ENCODE measurements around the gene GALNT9.
"Not testable (repeated sequence)": the region's sequence is repeated elsewhere in the genome, so short reads cannot be mapped to it uniquely, and the experiment has no call there.

The GALNT9 gene

DNA sequence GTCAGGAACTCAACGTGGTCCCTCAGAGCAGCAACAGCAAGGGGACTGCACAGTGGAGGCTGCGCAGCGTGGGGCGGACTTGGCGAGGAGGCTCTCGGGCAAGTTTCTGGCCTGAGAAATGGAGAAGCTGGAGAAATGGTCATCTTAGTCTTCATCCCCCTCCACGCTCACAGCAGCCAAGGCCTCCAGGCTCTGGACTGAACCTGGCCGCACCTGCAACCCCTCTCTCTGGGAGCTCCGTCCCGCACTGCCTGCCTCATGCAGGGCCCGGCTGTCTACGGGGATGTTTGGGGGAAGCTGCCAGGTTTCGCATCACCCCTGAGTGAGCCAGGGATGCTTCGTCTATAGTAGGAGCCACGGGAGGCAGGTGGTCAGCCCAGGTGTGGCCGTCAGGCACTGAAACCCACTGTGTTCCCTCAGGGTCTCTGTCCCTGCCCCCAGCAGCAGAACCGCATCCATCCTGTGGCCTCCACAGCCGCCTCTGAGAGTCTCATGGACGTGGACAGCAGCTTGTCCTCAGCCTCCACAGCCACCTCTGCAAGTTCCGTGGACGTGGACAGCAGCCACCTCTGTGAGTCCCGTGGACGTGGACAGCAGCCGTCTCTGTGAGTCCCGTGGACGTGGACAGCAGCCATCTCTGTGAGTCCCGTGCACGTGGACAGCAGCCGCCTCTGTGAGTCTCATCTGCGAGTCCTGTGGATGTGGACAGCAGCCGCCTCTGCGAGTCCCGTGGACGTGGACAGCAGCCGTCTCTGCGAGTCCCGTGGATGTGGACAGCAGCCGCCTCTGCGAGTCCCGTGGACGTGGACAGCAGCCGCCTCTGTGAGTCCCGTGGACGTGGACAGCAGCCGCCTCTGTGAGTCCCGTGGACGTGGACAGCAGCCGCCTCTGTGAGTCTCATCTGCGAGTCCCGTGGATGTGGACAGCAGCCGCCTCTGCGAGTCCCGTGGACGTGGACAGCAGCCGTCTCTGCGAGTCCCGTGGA lies 29.1 kb upstream of the GALNT9 start:
- DNase-seq (ENCODE audit: low spot score) = not testable (repeated sequence)

DNA sequence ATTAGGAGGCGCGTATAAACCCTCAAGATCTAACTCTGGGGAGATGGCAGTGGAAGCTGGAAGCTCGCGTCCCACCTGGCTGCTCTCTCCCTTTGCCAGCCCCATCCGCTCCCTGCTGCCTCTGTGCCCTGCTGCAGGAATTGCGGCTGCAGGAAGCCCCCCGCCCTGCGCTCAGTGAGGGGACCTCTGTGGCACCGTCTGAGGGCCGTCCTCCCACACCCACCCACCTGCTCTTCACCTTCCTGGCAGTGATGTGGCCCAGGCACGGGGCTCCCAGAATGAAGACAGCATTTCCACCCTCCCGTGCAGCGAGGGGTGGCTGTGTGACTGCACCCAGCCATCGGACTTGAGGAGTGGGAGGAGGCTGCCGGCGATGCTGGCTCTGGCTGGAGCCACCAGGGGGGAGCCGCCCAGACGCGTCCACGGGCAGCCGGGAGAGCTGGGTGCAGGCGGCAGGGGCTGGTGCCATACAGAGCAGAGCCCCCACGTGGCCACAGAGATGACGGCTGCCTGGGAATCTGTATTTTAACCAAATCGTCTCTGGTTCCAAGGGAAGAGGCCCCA lies 28.3 kb upstream of the GALNT9 start:
- DNase-seq (ENCODE audit: low spot score) = no peak

DNA sequence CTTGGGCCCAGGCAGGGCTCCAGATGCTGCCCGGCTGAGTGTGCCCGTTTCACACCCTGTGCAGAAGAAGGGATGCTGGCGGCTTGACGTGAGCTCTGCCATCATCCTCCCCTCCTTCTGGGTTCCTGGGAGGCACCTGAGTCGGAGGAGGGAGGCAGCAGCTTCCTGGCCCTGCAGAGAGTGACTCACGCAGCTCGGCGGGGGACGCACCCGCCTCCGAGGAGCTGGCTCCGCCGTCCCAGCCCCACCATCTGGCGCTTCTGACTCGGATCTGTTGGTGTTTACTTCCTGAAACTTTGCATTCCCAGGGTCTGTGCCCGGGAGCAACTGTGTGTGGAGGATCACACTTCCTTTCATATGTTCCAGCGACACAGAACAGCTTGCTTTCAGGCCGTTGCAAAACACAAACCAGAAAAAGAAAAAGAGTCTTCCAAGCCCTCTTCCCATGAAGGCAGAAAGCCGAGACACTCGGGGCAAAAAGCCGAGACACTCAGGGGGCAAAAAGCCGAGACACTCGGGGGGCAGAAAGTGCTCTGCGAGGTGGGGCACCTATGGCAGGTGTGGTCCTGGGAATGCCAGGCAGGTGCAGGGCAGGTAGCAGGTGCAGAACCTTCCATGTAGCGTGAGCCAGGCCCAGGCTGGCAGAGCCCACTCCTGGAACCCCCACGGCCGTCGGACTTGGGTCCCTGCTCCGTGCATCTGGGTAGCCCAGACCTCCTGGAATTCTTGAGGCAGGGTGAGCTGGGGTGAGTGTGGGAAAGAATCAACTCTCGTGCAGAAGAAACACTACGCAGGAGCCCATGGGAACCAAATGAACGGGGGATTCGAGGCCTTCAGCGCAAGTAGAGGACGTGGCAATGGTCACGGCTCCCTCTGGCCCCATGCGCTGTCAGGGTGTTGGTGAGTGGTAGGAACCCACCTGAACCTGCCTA lies 27.6 kb upstream of the GALNT9 start:
- no peak for DNase-seq (ENCODE audit: low spot score)

DNA sequence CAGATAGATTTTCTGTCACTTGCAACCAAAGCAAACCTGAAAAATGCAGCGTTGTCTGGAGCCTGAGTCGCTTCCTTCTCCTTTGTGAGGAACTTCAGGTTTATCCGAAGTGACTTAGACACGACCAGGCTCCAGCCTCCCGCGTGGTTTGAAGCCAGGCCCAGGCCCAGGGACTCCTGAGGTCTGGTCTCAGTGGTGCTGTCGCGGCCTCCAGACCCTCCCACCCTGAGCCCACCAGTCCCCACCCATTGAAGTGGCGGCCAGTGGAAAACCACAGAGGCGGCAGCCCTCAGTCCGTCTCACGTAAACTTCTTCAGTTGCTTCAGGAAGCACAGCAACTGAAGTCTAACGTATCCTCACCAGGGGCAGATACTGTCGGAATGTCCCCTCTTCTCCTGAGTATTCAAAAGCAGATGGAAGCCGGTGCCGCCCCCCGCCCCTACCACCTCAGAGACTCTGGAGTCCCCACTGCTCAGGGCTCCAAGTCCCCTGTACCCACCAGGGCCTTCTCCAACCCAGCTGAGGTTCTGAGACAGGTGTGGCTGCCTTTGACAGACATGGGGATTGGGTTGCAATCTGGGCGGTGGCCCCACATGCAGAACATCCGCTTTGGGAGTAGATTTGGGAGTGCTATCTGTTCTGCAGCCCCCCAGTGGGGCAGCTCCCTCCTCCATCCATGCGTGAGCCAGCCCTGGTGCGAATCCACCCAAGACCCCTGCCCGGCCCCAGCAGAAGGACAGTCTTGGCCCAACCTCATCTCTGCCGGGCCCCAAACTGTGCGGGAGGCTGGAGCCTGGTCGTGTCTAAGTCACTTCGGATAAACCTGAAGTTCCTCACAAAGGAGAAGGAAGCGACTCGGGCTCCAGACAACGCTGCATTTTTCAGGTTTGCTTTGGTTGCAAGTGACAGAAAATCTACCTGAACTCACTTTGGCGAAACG lies 26.6 kb upstream of the GALNT9 start:
- DNase-seq (ENCODE audit: low spot score) = no peak

DNA sequence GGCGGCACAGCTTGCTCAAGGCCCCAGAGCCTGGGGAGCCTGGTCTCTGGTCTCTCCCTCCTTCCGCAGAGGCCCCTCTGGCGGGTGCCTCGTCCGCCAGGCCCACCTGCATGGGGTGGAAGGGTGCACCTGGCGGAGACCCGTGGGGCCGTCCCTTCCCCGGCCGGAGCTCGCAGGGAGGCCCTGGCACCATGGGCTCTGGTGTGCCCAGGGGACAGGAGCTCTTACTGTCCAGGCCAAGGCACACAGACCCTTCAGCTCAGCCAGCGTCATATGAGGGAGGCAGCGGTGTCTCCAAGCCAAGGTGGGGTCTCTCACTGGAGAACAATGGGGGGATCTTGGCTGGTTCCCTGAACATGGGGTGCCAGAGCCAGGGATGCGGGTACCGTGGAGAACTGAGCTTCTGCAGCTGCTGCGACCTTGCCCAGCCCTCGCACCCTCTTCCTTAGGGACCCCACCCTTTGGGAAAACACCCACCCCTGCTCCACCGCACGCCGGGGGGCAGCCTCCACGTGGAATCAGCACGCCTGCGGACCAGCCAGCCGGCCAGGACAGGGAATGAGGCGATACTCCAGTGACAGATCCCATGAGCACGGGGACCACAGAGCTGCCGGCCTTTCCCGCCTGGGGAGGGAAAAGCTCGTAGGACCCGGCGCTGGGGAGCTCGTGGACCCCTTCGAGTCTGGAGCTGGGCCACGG lies 25.7 kb upstream of the GALNT9 start:
- no peak for DNase-seq (ENCODE audit: low spot score)

DNA sequence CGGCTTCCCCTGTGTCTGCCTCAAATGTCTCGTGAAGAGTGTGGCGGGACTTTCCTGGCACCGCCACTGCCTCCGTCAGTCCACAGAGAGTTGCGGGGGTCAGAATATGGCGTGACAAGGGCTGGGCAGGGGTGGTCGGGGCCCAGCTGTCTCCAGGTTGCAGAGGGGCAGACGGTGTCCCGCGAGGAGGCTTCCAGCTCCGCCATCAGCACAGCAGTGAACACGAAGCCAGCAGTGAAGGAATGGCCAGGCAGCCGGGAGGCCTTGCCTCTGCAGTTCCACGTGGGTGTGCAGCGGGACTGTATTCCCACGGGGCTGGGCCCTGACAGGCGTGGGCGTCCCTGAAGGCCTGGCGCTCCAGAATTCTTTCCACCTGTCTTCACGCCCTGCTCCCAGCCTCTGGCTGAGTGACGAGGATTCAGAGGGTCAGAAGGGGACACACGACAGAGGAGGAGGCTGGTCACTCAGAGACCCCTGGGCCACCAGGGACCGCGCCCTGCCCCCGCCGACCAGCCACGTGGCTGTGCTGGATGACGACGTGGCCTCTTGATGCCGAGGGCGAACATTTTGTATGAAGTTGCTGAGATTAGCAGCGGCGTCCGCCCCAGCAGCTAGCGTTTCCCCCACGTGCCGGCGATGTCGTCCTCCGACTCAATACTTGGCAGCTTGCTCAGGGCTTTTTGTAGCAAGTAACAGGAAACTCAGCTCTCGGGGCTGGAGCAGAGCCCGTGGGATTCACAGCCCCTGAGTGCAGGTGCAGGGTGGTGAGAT lies 25.0 kb upstream of the GALNT9 start:
- DNase-seq (ENCODE audit: low spot score) = no peak

DNA sequence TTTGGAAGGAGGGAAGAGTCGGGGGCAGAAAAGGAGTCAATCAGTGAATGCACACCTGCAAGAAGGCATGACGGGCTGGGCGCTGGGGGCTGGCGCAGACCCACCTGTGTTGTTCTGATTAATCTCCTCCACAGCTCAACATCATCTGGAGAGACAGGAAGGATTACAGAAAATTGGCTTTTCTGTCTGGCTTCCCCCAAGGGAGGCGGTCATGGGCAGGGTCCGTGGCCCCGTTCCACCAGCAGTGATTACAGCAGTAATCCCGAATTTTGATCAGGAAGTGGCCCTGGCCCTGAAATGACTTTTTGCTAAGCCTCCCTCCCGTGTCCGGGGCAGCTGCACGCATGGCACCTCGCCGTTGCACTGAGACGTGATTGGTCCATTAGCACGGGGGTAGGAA lies 24.4 kb upstream of the GALNT9 start:
- no peak for DNase-seq (ENCODE audit: low spot score)

DNA sequence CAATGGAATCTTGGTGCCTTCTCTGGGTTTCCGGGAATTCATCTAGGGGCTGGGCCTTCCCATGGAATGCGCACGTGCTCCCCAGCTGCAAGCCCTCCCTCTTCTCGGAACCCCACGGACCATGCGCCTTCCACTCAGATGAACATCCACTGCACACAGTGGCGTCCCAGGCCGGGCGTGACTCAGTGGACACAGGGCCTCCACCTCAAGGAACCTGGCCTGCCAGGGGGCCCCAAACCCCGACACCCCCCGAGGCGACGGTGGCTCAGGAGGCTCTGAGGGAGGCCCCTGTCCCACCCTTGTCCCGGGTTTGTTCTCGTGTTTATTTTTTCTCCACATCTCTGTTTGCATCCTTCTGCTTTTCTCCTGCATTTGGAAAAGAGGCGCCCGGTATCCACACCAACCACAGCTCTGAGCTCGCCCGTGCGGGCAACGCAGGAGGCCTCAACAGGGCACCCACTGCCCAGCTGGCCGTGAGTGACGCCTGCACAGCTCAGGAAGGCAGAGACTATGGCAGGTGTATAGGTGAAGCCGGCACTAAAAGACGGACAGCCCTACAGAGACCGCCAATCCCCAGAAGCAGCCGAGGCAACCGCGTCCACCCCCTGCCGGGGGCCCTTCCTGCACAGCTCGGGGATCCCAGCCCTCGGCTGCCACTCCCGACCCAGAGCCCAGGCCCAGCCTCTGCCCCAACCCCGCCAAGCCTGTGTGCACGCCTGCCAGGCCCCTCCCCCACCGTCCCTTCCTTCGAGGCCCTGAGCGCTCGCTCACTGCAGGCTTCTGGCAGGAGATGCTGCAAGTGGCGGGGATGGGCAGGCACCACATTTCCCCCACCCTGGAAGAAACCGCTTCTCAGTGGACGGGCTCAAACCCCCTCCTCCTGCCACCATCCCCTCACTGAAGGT lies 23.8 kb upstream of the GALNT9 start:
- DNase-seq (ENCODE audit: low spot score) = no peak

DNA sequence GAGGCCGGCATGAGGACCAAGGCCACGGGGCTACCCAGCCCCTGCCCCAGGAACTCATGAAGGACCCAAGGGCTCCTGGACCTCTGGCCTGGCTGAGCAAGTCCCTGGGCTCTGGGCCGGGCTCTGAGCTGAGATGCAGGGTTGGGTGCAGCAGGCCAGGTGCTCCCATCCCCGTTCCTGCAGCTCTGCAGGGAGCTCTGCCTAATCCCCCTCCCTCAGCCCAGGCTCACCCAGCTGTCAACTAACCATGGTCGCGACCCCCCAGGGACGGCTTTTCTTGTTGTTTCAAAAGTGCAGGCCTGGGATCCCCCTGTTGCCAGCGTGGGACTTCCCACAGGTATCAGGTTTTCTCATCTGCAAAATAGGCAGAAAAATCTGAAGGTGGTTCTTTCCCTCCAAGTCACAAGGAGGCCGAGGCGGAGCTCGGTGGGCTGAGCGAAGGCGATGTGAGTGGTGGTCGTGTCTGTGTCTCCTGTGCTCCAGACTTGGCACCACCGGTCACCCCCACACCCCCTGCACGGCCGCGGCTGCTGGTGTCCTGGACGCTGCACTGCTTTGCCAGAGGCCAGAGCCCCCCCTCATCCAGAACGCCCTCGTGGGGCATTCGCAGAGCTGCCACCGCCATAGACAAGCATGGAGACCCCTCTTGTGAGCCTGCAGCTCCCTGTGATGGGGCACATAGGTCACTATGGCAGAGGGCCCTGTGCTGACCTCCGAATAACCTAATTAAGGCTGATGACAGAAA lies 22.5 kb upstream of the GALNT9 start:
- no peak for DNase-seq (ENCODE audit: low spot score)

DNA sequence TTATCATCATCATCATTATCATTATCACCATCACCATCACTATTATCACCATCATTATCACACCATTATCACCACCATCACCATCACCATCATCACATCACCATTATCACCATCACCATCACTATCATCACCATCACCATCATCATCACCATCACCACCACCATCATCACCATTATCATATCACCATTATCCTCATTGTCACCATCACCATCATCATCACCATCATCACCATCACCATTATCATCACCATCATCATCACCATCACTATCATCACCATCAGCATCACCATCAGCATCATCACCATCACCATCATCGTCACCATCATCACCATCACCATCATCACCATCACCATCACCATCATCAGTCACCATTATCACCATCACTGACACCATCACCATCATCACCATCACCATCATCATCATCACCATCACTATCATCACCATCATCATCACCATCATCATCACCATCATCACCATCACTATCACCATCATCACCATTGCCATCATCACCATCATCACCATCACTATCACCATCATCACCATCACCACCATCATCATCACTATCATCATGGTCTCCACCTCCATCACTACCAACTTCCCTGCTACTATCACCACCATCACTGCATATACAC lies 20.2 kb upstream of the GALNT9 start:
- no peak for DNase-seq (ENCODE audit: low spot score)

DNA sequence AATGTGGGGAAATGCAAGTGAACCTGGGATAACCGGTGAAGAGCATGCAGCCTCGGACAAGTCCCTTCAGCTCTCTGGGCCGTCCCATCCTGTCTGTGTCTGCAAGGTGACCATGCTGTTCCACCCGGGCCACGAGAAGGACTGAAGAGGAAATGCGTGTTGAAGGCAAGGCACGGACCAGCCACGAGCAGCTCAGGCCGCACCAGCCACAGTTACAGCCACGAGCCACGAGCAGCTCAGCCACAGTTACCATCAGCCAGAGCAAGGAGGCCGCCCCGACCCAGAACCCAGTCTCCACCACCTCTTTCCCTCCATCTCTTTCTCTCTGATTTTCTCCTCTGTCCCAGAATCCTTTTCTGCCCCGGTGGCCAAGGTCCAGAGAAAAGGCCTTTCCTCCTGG lies 18.8 kb upstream of the GALNT9 start:
- DNase-seq (ENCODE audit: low spot score) = no peak

DNA sequence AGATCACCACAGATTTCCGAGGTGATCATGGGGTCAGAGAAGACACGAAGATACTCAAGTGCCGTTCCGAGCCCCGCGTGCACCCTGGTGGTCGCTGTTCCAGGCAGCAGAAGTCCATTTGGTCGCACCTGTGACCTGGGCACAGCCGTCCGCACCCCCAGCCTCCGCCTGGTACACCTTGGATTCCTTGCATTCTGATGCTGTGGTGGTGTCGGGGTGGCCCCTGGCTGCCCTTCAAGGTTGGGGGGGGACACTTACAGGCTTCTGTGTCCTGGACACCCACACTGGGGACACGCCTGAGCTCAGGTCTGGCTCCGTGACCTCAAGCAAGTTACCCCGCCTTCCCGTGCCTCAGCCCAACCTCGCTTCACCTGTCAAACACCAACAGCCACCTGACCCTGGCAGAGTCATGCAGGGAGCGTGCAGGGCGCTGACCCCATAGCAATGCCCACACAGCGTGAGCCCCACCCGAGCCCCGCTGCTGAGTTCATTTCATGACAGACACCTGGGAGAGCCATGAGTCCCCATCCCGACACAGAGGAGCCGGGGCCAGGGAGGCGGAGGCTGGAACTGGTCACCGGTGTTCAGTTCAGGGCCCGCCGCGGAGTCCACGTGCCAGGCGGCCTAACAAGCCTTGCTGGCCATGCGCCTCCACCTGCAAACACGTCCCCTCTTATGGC lies 17.9 kb upstream of the GALNT9 start:
- DNase-seq (ENCODE audit: low spot score) = no peak

DNA sequence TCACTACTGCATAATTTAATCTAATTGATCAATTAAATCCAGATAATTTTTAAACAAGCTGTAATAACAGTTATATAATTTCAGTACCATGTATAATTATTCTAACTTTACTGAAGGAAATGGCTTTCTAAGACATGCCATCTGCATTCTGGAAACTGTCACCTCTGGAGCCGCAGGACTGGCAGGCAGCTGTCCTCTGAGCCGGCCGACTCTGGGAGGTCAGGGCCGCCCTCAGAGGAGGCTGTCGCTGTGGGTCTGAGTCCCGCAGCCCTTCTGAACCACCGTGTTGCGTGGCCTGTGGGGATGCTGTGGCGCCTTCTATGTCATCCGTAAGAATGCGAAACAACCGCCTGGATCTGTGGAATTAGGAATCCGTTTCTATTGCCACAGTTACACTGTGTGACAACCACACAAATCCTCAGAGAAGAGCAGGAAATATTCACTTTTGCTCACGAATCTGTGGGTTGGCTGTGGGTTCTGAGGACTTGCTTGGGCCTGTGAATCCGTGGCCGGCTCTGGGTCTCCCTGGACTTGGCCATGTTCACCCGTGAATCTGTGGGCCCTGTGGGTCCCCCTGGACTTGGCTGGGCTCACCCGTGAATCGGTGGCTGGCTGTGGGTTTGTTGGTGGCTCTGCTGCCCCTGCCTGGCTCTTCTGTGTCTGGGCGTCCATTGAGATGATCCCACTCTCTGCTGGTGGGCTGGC lies 17.2 kb upstream of the GALNT9 start:
- DNase-seq (ENCODE audit: low spot score) = no peak

DNA sequence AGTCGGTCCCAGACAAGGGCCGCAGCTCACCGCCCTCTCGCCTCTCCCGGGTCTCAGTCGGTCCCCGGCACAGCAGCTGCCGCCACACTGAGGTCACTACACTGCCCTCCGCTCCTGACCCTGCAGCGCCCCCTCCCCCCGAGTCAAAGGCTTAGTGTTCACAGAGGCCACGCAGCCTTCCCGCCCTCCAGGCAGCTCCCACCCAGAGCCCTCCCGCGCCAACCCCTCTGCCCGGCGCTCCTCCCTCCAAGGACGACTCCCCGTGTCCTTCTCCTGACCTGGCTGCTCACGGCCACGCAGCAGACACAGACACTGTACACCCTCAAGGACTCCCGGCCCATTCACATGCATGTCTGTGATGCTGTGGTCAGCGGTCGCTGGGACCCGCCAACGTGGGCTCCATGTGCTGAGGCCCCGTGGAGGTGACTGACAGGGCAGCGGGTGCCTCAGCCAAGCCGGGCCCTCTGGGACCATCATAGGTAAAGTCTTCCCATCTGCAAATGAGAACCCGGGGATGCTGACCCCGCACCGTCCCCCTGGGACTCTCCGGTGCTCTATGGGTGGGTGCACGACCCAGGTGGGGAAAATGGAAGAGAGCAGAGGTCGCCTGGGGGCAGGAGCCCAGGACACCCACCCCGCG lies 16.3 kb upstream of the GALNT9 start:
- DNase-seq (ENCODE audit: low spot score) = no peak

DNA sequence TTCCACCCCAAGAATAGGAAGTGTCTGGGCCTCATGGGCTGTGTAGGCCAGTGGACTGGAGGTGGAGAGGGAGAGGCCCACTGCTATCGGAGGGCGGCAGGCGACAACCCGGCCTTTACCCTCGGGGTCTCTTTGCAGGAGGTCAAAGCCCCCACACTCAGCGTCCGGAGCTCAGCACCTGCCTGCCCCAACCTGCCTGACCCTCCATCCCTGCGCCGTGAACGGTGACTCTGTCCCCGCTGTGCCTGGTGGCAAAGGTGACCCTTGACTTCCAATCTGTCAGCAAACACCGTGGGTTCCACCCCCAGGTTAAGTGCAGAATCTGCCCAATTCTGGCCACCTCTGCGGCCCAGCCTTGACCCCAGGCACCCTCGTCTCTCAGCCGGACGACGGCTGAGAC lies 15.7 kb upstream of the GALNT9 start:
- no peak for DNase-seq (ENCODE audit: low spot score)

DNA sequence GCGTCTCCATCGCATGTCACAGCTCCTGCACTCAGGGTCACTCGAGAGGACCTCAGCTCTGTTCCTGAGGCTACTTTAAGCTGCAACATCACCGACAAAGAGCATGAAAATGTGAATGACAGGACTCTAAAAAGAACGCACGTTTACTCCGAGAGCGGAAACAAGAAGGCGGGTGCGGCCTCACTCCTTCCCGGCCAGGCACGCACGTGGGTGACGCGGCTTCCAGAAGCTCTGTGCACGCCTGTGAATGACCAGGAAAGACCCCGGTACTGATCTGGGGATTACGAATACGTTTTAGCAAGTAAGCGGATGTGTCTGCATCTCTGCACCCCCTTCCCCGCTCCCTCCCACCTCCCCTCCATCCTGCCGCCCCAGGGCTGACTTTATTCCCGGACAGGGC lies 15.2 kb upstream of the GALNT9 start:
- DNase-seq (ENCODE audit: low spot score) = no peak

Data from activated CD4-positive, alpha-beta T cell treated with anti-CD3 and anti-CD28 coated beads, Interleukin-2, Interleukin-4, amounts not matched to agents 100 ng/mL and 50 ng/mL, durations not matched to agents 16 hours and 8 hours (primary cell).